HepG2 (cell line): ENCODE measurements around the gene PRM3. TPM values are rescaled to one million over a fixed set of nuclear protein-coding genes. Genes with fewer than 3 reads are reported as not detected.

Experiments
- AGO2 ChIP-seq: fragments of 200-400 bp; formaldehyde crosslinking; optimal IDR thresholded peaks from 2 replicates; pipeline ENCODE3; 2017; ENCODE audit warnings: mild to moderate bottlenecking, low read depth, low read length, moderate library complexity
- CEBPG ChIP-seq: IDR thresholded peaks from 2 replicates; pipeline ENCODE4 v1.6.1; 2016
- DNMT3B ChIP-seq: conservative IDR thresholded peaks from 2 replicates; pipeline ENCODE4 v1.6.1; 2016; ENCODE audit warnings: missing biosample characterization, control low read depth
- FOSL2 ChIP-seq: sonication (generic); formaldehyde crosslinking; IDR thresholded peaks from 2 replicates; pipeline ENCODE4 v1.4.0; 2020; ENCODE audit warnings: missing genetic modification reagents
- FOXP1 ChIP-seq, 2 experiments: fragments of 450-650 bp in 1 of 2; IDR thresholded peaks; 2 replicates each; pipeline ENCODE4 v1.6.1; 2017 to 2018; ENCODE audit warnings: antibody characterized with exemption in 1 of 2
- KLF16 ChIP-seq, 2 experiments: sonication (generic) in 1 of 2; formaldehyde crosslinking in 1 of 2; IDR thresholded peaks; 2 replicates each; pipeline versions ENCODE4 v1.6.1 to v1.8.0; 2016 to 2023; ENCODE audit warnings: missing genetic modification reagents in 2 of 2, missing compliant biosample characterization in 1 of 2
- MZF1 ChIP-seq: sonication (generic); formaldehyde crosslinking; IDR thresholded peaks from 2 replicates; pipeline ENCODE4 v1.8.1; 2023; ENCODE audit warnings: mild to moderate bottlenecking, missing genetic modification reagents, borderline replicate concordance
- NFIB ChIP-seq: sonication (generic); formaldehyde crosslinking; IDR thresholded peaks from 2 replicates; pipeline ENCODE4 v1.9.0; 2021; ENCODE audit warnings: missing genetic modification reagents, mild to moderate bottlenecking, borderline replicate concordance
- NFRKB ChIP-seq: fragments of 450-650 bp; IDR thresholded peaks from 2 replicates; pipeline ENCODE4 v1.6.1; 2017
- RBAK ChIP-seq: sonication (generic); formaldehyde crosslinking; IDR thresholded peaks from 2 replicates; pipeline ENCODE4 v1.5.1; 2020; ENCODE audit warnings: mild to moderate bottlenecking, missing genetic modification reagents
- SIX4 ChIP-seq: sonication (generic); formaldehyde crosslinking; IDR thresholded peaks from 2 replicates; pipeline ENCODE4 v1.4.0; 2020; ENCODE audit warnings: missing genetic modification reagents
- TAF1 ChIP-seq: sonication (generic); formaldehyde crosslinking; IDR thresholded peaks from 2 replicates; pipeline ENCODE4 v1.4.0; 2020; ENCODE audit warnings: missing genetic modification reagents
- ZC3H4 ChIP-seq: sonication (generic); formaldehyde crosslinking; IDR thresholded peaks from 2 replicates; pipeline ENCODE4 v1.4.0; 2020; ENCODE audit warnings: missing genetic modification reagents, borderline replicate concordance
- ZFP90 ChIP-seq: sonication (generic); formaldehyde crosslinking; IDR thresholded peaks from 2 replicates; pipeline ENCODE4 v1.8.0; 2022; ENCODE audit warnings: missing genetic modification reagents, mild to moderate bottlenecking, inconsistent platforms, borderline replicate concordance
- ZMYM4 ChIP-seq: sonication (generic); formaldehyde crosslinking; IDR thresholded peaks from 2 replicates; pipeline ENCODE4 v1.8.1; 2023; ENCODE audit warnings: mild to moderate bottlenecking, missing genetic modification reagents
- ZNF234 ChIP-seq: sonication (generic); formaldehyde crosslinking; conservative IDR thresholded peaks from 2 replicates; pipeline ENCODE4 v1.5.1; 2020; ENCODE audit warnings: mild to moderate bottlenecking, missing genetic modification reagents
- ZNF329 ChIP-seq: sonication (generic); formaldehyde crosslinking; IDR thresholded peaks from 2 replicates; pipeline ENCODE4 v1.9.0; 2021; ENCODE audit warnings: low read depth, mild to moderate bottlenecking, missing genetic modification reagents
- ZNF607 ChIP-seq: sonication (generic); formaldehyde crosslinking; IDR thresholded peaks from 2 replicates; pipeline ENCODE4 v1.5.1; 2020; ENCODE audit warnings: missing genetic modification reagents, mild to moderate bottlenecking, borderline replicate concordance
- ZNF713 ChIP-seq: sonication (generic); formaldehyde crosslinking; IDR thresholded peaks from 2 replicates; pipeline ENCODE4 v1.4.0; 2020; ENCODE audit warnings: mild to moderate bottlenecking, missing genetic modification reagents
- ZNF776 ChIP-seq: sonication (generic); formaldehyde crosslinking; IDR thresholded peaks from 2 replicates; pipeline ENCODE4 v1.4.0; 2020; ENCODE audit warnings: mild to moderate bottlenecking, missing genetic modification reagents
- polyA plus RNA-seq, 8 experiments: library from polyadenylated mRNA; depleted of rRNA in 3 of 8; stranded (reverse) in 7 of 8; unstranded in 1 of 8; fragments of >200 nt; fragmentation: Illumina TruSeq in 4 of 8; extraction: Trizol in 4 of 8; gene quantifications; 2 replicates each; pipeline versions ENCODE4 v1.2.1 to v1.2.3, GENCODE V29; 2011 to 2016; ENCODE audit warnings: low read depth in 4 of 8, missing spikeins in 1 of 8, mixed read lengths in 1 of 8; ENCODE audit not compliant: insufficient read depth in 1 of 8
- total RNA-seq, 5 experiments: library from RNA; depleted of rRNA; stranded (reverse); fragments of >200 nt; fragmentation: Illumina TruSeq; extraction: Trizol; gene quantifications; 2 replicates each; pipeline ENCODE4 v1.2.3, GENCODE V29; 2016; ENCODE audit warnings: low read depth in 1 of 5
- TF ChIP-seq, protein P1 (sequence below): sonication (generic); formaldehyde crosslinking; IDR thresholded peaks from 2 replicates; pipeline ENCODE4 v1.4.0; 2020; ENCODE audit warnings: mild to moderate bottlenecking, missing genetic modification reagents, borderline replicate concordance
- TF ChIP-seq, protein P2 (sequence below): sonication (generic); formaldehyde crosslinking; IDR thresholded peaks from 2 replicates; pipeline ENCODE4 v1.5.1; 2020; ENCODE audit warnings: missing genetic modification reagents, mild to moderate bottlenecking, borderline replicate concordance
- TF ChIP-seq, protein P3 (sequence below): sonication (generic); formaldehyde crosslinking; IDR thresholded peaks from 2 replicates; pipeline ENCODE4 v1.9.0; 2022; ENCODE audit warnings: low read depth, missing genetic modification reagents

PRM3 gene
- total and polyA plus RNA-seq, 2 of the 13 experiments (the other 11 are each of a cell fraction or from before 2014, with no cell fraction given): not detected

GRCh38 chr16:11307639-11308492, 34.4 kb upstream of the PRM3 start (continued):
- TF ChIP-seq, protein P1, sequence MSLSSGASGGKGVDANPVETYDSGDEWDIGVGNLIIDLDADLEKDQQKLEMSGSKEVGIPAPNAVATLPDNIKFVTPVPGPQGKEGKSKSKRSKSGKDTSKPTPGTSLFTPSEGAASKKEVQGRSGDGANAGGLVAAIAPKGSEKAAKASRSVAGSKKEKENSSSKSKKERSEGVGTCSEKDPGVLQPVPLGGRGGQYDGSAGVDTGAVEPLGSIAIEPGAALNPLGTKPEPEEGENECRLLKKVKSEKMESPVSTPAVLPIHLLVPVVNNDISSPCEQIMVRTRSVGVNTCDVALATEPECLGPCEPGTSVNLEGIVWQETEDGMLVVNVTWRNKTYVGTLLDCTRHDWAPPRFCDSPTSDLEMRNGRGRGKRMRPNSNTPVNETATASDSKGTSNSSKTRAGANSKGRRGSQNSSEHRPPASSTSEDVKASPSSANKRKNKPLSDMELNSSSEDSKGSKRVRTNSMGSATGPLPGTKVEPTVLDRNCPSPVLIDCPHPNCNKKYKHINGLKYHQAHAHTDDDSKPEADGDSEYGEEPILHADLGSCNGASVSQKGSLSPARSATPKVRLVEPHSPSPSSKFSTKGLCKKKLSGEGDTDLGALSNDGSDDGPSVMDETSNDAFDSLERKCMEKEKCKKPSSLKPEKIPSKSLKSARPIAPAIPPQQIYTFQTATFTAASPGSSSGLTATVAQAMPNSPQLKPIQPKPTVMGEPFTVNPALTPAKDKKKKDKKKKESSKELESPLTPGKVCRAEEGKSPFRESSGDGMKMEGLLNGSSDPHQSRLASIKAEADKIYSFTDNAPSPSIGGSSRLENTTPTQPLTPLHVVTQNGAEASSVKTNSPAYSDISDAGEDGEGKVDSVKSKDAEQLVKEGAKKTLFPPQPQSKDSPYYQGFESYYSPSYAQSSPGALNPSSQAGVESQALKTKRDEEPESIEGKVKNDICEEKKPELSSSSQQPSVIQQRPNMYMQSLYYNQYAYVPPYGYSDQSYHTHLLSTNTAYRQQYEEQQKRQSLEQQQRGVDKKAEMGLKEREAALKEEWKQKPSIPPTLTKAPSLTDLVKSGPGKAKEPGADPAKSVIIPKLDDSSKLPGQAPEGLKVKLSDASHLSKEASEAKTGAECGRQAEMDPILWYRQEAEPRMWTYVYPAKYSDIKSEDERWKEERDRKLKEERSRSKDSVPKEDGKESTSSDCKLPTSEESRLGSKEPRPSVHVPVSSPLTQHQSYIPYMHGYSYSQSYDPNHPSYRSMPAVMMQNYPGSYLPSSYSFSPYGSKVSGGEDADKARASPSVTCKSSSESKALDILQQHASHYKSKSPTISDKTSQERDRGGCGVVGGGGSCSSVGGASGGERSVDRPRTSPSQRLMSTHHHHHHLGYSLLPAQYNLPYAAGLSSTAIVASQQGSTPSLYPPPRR: peak; percentile 56; the same call in 1 of the 2 replicates
- no peak for TF ChIP-seq ZFP90 (CRISPR knock-in tag)
- TF ChIP-seq MZF1 (CRISPR knock-in tag): no peak
- TF ChIP-seq ZC3H4 (CRISPR knock-in tag): no peak
- TF ChIP-seq AGO2: no peak
- TF ChIP-seq NFIB (CRISPR knock-in tag): peak; percentile 68; the same call in 1 of the 2 replicates
- TF ChIP-seq CEBPG (CRISPR knock-in tag): no peak
- no peak for TF ChIP-seq DNMT3B (CRISPR knock-in tag)
- no peak for TF ChIP-seq SIX4 (CRISPR knock-in tag)
- TF ChIP-seq FOSL2 (CRISPR knock-in tag): no peak
- TF ChIP-seq TAF1: no peak
- TF ChIP-seq, protein P2, sequence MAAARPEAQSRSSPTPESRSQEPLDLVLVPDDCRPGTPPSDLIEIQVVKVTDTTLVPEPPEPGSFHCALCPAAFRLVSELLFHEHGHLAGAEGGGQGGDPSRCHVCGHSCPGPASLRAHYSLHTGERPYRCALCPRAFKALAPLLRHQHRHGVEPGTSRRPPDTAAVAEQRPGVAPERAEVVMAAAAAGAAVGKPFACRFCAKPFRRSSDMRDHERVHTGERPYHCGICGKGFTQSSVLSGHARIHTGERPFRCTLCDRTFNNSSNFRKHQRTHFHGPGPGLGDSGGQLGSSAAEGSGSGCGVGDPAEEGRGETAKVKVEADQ: no peak; the same call in 1 of the 2 replicates
- no peak for TF ChIP-seq FOXP1 (IDR thresholded peaks at IDR 0.05)
- TF ChIP-seq FOXP1 (CRISPR knock-in tag; IDR thresholded peaks at IDR 0.05): no peak
- TF ChIP-seq RBAK: no peak
- no peak; a peak in 1 of 4 replicates for TF ChIP-seq KLF16 (CRISPR knock-in tag; IDR thresholded peaks at IDR 0.05)
- TF ChIP-seq ZNF329 (CRISPR knock-in tag): no peak
- TF ChIP-seq, protein P3, sequence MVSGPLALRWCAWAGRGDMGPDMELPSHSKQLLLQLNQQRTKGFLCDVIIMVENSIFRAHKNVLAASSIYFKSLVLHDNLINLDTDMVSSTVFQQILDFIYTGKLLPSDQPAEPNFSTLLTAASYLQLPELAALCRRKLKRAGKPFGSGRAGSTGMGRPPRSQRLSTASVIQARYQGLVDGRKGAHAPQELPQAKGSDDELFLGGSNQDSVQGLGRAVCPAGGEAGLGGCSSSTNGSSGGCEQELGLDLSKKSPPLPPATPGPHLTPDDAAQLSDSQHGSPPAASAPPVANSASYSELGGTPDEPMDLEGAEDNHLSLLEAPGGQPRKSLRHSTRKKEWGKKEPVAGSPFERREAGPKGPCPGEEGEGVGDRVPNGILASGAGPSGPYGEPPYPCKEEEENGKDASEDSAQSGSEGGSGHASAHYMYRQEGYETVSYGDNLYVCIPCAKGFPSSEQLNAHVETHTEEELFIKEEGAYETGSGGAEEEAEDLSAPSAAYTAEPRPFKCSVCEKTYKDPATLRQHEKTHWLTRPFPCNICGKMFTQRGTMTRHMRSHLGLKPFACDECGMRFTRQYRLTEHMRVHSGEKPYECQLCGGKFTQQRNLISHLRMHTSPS (CRISPR knock-in tag): peak; percentile 31; the same call in 1 of the 2 replicates
- peak; percentile 61; the same call in 1 of the 2 replicates for TF ChIP-seq ZNF776 (CRISPR knock-in tag)
- TF ChIP-seq ZNF713 (CRISPR knock-in tag): 0 out of 2 replicates have a peak, but pooled peaks have one; percentile 2
- no peak for TF ChIP-seq NFRKB
- TF ChIP-seq ZNF607 (CRISPR knock-in tag): no peak; the same call in 1 of the 2 replicates
- TF ChIP-seq ZNF234 (CRISPR knock-in tag): no peak
- no peak for TF ChIP-seq ZMYM4
